Fibroblast of mammary gland (primary cell): ENCODE data around the gene ERBB3.

Source experiments
- DNase-seq: peaks from one replicate; pipeline ENCODE4 v3.0.0-alpha.2; 2010; ENCODE audit warnings: low read depth
- H3K4me3 ChIP-seq: 2 replicates; pipeline ENCODE4 v1.5.1; 2011; ENCODE audit warnings: low read depth, mild to moderate bottlenecking, low read length, moderate library complexity; ENCODE audit not compliant: control insufficient read depth
- TF ChIP-seq, protein P1 (sequence below): conservative IDR thresholded peaks from 2 replicates; pipeline ENCODE4 v1.5.1; 2011; ENCODE audit warnings: low read depth, low read length, inconsistent platforms; ENCODE audit not compliant: control insufficient read depth, insufficient read depth

ERBB3 gene

DNA sequence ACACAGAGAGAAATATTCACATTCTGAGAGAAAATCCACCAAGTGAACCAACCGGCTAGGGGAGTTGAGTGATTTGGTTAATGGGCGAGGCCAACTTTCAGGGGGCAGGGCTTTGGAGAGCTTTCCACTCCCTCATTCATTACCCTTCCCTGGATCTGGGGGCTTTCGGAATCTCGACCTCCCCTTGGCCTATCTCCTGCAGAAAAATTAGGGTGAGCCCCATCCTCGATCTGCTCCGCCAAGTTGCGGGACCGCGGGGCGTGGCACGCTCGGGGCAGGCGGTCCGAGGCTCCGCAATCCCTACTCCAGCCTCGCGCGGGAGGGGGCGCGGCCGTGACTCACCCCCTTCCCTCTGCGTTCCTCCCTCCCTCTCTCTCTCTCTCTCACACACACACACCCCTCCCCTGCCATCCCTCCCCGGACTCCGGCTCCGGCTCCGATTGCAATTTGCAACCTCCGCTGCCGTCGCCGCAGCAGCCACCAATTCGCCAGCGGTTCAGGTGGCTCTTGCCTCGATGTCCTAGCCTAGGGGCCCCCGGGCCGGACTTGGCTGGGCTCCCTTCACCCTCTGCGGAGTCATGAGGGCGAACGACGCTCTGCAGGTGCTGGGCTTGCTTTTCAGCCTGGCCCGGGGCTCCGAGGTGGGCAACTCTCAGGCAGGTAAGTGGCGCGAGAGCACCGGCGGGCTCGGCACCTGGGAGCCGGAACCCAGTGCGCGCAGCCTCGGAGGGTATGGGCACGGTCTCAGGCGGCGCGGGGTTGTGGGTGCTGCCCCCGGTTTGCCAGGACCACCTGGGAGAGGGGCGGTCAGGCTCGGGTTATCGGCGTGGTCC, at the start of gene ERBB3:
ERBB3 (plus strand) TSS at position 443 of the 833 bp plus-strand sequence; CDS start at position 579, 136 bp downstream.
- DNase-seq = peak; percentile 78
- TF ChIP-seq, protein P1, sequence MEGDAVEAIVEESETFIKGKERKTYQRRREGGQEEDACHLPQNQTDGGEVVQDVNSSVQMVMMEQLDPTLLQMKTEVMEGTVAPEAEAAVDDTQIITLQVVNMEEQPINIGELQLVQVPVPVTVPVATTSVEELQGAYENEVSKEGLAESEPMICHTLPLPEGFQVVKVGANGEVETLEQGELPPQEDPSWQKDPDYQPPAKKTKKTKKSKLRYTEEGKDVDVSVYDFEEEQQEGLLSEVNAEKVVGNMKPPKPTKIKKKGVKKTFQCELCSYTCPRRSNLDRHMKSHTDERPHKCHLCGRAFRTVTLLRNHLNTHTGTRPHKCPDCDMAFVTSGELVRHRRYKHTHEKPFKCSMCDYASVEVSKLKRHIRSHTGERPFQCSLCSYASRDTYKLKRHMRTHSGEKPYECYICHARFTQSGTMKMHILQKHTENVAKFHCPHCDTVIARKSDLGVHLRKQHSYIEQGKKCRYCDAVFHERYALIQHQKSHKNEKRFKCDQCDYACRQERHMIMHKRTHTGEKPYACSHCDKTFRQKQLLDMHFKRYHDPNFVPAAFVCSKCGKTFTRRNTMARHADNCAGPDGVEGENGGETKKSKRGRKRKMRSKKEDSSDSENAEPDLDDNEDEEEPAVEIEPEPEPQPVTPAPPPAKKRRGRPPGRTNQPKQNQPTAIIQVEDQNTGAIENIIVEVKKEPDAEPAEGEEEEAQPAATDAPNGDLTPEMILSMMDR = no peak
- peak within 1 kb of the TSS; percentile 67 for H3K4me3 ChIP-seq

DNA sequence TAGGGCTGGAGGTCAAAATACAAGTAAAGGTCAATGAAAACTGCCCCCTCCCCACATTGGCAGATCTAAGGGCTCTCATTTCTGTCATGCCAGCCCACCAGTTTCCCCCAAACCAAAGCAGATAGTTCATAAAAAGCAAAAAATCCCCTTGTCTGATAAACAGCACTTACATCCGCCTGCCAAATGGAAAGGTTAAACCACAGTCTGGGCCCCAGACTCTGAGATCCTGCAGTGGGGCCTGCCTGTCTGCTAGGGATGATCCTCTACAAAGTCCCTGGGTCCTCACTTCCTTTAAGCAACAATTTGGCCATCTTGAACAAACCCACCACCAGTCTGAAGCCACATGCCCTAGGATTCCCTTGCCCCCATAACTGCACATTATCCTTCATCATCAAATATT, 48.0 kb upstream of the ERBB3 start:
- TF ChIP-seq, protein P1 = no peak
- no peak overlapping the region for H3K4me3 ChIP-seq
- no peak for DNase-seq

DNA sequence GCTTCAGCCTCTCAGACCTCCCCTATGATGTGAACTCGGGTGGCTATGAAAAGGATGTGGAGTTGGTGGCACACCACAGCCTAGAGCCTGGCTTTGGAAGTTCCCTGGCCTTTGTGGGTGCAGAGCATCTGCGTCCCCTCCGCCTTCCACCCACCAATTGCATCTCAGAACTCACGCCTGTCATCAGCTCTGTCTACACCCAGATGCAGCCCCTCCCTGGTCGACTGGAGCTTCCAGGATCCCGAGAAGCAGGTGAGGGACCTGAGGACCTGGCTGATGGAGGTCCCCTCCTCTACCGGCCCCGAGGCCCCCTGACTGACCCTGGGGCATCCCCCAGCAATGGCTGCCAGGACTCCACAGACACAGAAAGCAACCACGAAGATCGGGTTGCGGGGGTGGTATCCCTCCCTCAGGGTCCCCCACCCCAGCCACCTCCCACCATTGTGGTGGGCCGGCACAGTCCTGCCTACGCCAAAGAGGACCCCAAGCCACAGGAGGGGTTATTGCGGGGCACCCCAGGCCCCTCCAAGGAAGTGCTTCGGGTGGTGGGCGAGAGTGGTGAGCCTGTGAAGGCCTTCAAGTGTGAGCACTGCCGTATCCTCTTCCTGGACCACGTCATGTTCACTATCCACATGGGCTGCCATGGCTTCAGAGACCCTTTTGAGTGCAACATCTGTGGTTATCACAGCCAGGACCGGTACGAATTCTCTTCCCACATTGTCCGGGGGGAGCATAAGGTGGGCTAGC, 45.2 kb upstream of the ERBB3 start:
- no peak overlapping the region for H3K4me3 ChIP-seq
- DNase-seq = no peak

DNA sequence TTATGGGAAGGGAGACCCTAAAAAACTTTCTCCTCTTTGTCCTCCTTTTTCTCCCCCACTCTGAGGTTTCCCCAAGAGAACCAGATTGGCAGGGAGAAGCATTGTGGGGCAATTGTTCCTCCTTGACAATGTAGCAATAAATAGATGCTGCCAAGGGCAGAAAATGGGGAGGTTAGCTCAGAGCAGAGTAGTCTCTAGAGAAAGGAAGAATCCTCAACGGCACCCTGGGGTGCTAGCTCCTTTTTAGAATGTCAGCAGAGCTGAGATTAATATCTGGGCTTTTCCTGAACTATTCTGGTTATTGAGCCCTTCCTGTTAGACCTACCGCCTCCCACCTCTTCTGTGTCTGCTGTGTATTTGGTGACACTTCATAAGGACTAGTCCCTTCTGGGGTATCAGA, 42.8 kb upstream of the ERBB3 start:
- TF ChIP-seq, protein P1 = no peak
- no peak overlapping the region for H3K4me3 ChIP-seq

More for the DNA sequence above, 45.2 kb upstream of the ERBB3 start:
- TF ChIP-seq, protein P1 = no peak

DNA sequence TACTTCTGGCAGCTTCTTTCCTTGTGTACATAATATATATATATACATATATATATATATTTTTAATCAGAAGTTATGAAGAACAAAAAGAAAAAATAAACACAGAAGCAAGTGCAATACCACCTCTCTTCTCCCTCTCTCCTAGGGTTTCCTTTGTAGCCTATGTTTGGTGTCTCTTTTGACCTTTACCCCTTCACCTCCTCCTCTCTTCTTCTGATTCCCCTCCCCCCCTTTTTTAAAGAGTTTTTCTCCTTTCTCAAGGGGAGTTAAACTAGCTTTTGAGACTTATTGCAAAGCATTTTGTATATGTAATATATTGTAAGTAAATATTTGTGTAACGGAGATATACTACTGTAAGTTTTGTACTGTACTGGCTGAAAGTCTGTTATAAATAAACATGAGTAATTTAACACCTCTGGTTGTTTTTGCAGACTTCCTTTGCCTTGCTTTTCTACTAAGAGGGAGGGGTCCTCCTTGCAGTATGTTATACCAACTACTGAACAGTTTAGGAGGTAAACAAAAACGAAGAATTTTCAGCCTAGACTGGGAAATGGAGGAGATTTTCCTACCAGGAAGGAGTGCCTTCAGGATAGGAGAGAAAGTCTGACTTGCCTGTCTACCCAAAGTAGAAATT, 41.8 kb upstream of the ERBB3 start:
- TF ChIP-seq, protein P1 = no peak
- DNase-seq = no peak
- H3K4me3 ChIP-seq = no peak overlapping the region

More for the DNA sequence above, 42.8 kb upstream of the ERBB3 start:
- DNase-seq = no peak

DNA sequence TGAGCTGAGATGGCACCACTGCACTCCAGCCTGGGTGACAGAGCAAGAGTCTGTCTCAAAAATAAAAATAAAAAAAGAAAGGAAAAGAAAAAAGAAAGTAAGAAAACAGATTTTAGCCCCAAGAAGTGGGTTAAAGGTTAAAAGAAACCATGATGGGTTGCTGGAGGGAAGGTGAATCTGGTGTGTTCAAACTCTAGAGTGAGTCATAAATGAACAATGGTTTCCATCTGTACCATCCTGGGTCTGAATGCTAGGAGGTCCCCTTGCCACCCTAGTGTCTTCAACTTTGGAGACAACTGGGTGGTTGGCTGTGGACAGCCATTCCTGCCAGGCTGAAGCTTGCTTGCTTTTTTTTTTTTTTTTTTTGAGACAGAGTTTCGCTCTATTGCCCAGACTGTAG, 39.8 kb upstream of the ERBB3 start:
- no peak for DNase-seq
- TF ChIP-seq, protein P1 = no peak

More for the DNA sequence above, 39.8 kb upstream of the ERBB3 start:
- no peak overlapping the region for H3K4me3 ChIP-seq
